IMR-90 (cell line): Measurements from ENCODE around the gene SOCS3. TPM values are rescaled to one million over a fixed set of nuclear protein-coding genes. Genes with fewer than 3 reads are reported as not detected.

Source experiments
- MXI1 ChIP-seq: IDR thresholded peaks from 2 replicates; pipeline ENCODE4 v1.6.1; 2012; ENCODE audit warnings: low read depth, mild to moderate bottlenecking, low read length, moderate library complexity, borderline replicate concordance
- polyA plus RNA-seq, 3 experiments: library from polyadenylated mRNA; depleted of rRNA; stranded (reverse); fragments of >200 nt; gene quantifications; 2 replicates each; pipeline ENCODE4 v1.2.3, GENCODE V29; 2012; ENCODE audit warnings: low replicate concordance in 1 of 3
- total RNA-seq: library from RNA; depleted of rRNA; stranded (reverse); fragments of >200 nt; gene quantifications from 2 replicates; pipeline ENCODE4 v1.2.3, GENCODE V29; 2012
- TF ChIP-seq, protein P1 (sequence below): fragments of 150-350 bp; IDR thresholded peaks from 2 replicates; pipeline ENCODE4 v1.6.1; 2016; ENCODE audit warnings: low read depth, mild to moderate bottlenecking, low read length, moderate library complexity, borderline replicate concordance

SOCS3 gene
- total and polyA plus RNA-seq, 2 of the 4 experiments (the other 2 are of a cell fraction): 19.2 to 19.9 TPM

DNA sequence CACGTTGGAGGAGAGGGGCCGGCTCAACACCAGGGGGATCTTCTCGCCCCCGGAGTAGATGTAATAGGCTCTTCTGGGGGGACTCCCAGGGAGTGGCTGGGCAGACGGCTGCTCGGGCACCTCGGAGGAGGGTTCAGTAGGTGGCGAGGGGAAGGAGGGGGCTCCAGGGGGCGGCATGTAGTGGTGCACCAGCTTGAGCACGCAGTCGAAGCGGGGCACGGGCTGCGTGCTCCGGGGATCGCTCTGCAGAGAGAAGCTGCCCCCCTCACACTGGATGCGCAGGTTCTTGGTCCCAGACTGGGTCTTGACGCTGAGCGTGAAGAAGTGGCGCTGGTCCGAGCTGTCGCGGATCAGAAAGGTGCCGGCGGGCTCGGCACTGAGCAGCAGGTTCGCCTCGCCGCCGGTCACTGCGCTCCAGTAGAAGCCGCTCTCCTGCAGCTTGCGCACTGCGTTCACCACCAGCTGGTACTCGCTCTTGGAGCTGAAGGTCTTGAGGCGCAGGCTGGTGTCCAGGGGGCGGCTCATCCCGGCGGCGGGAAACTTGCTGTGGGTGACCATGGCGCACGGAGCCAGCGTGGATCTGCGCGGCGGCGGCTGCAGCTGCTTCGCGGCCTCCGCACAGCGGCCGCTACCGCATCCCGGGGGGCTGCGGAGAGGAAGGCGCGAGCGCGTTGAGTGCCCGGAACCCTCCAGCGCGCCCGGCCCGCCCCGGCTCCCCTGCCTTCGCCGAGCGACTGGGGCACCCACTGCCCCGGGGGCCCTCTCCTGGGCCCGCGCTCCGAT is 1.1 kb downstream of the SOCS3 start (continued):
- TF ChIP-seq, protein P1, sequence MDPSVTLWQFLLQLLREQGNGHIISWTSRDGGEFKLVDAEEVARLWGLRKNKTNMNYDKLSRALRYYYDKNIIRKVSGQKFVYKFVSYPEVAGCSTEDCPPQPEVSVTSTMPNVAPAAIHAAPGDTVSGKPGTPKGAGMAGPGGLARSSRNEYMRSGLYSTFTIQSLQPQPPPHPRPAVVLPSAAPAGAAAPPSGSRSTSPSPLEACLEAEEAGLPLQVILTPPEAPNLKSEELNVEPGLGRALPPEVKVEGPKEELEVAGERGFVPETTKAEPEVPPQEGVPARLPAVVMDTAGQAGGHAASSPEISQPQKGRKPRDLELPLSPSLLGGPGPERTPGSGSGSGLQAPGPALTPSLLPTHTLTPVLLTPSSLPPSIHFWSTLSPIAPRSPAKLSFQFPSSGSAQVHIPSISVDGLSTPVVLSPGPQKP: no peak
- TF ChIP-seq MXI1: no peak
